ENCODE data around the gene YJU2. TPM values are rescaled to one million over a fixed set of nuclear protein-coding genes. Genes with fewer than 3 reads are reported as not detected.
"Not testable (repeated sequence)": the region's sequence is repeated elsewhere in the genome, so short reads cannot be mapped to it uniquely, and the experiment has no call there.

YJU2 gene
- total and polyA plus RNA-seq, 2 experiments from 2014 or later: 24.7 to 27.5 TPM

DNA sequence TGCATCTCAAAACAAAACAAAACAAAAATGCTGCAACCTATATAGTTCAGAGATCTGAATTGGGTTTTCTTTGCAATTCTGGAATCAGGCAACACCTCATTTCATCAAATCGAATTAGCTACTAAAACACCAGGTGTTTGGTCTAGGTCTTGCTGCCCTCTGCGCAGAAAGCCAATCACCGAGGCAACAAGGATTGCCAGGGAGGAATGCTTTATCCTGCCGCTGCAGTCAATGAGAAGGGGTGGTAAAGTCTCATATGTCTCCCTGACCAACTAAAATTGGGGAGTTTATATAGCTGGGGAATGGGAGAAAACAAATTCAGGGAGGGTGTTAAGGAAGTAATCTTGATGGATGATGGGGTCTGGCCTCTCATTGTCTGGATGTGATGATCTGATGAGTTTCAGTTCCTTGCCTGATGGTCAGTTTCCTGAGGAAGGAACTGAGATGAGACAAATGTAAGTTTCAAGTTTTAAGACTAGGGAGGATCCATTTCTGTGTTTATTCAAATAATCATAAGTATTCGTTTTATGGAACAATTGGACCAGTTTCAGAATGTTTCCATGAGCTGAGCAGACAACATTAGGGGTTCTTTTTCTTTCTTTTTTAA is 5.0 kb upstream of the YJU2 start:
- Histone ChIP-seq H3K27ac (no peak overlapping the region), H3K9me3 (ENCODE audit: low read depth) (no peaks in the 10 kb centered on the region), H3K4me3 (no peak overlapping the region), H3K27me3 (no peaks in the 10 kb centered on the region), H3K4me1 (ENCODE audit: low read depth) (no peaks in the 10 kb centered on the region), H3K36me3 (no peaks in the 10 kb centered on the region)
- TF ChIP-seq, protein P1, sequence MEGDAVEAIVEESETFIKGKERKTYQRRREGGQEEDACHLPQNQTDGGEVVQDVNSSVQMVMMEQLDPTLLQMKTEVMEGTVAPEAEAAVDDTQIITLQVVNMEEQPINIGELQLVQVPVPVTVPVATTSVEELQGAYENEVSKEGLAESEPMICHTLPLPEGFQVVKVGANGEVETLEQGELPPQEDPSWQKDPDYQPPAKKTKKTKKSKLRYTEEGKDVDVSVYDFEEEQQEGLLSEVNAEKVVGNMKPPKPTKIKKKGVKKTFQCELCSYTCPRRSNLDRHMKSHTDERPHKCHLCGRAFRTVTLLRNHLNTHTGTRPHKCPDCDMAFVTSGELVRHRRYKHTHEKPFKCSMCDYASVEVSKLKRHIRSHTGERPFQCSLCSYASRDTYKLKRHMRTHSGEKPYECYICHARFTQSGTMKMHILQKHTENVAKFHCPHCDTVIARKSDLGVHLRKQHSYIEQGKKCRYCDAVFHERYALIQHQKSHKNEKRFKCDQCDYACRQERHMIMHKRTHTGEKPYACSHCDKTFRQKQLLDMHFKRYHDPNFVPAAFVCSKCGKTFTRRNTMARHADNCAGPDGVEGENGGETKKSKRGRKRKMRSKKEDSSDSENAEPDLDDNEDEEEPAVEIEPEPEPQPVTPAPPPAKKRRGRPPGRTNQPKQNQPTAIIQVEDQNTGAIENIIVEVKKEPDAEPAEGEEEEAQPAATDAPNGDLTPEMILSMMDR (IDR thresholded peaks at IDR 0.05; ENCODE audit: low read depth, low read length): no peak
- no peak for DNase-seq (ENCODE audit: low read depth in 1 of 2, low spot score in 1 of 2)

DNA sequence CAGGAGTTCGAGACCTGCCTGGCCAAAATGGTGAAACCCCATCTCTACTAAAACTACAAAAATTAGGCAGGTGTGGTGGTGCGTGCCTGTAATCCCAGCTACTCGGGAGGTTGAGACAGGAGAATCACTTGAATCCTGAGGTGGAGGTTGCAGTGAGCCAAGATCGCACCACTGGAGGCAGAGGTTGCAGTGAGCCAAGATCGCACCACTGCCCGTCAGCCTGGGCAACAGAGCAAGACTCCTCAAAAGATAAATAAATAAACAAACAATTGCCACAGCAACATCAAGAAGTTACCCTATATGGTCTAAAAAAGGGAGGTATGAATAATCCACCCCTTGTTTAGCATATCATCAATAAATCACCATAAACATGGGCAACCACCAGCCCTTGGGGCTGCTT is 942 bp upstream of the YJU2 start:
- not testable (repeated sequence) for H3K9me3 ChIP-seq (ENCODE audit: low read depth); H3K36me3 ChIP-seq; H3K4me3 ChIP-seq; H3K4me1 ChIP-seq (ENCODE audit: low read depth); H3K27me3 ChIP-seq; DNase-seq (ENCODE audit: low read depth in 1 of 2, low spot score in 1 of 2)
- peak overlapping the region; percentile 93 for H3K27ac ChIP-seq

DNA sequence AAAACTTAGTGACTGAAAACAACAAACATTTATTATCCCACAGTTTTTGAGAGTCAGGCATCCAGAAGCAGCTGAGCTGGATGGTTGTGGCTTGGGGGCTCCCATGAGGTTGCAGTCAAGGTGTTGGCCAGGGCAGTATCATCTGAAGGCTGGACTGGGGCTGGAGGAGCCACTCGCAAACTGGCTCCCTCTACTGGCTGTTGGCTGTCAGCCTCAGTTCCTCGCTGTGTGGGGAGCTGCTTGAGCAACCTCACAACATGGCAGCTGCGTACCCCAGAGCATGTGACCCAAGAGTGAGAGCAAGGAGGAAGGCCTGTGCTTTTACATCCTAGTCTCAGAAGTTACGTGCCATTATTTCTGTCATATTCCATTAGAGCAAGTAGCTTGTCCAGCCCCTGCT is 9.7 kb downstream of the YJU2 start:
- TF ChIP-seq, protein P1 (IDR thresholded peaks at IDR 0.05; ENCODE audit: low read depth, low read length): peak; percentile 6
- Histone ChIP-seq H3K27me3 (no peaks in the 10 kb centered on the region), H3K36me3 (peaks cover 27% of the 10 kb centered on the region), H3K27ac (no peak overlapping the region), H3K9me3 (ENCODE audit: low read depth) (no peaks in the 10 kb centered on the region), H3K4me1 (ENCODE audit: low read depth) (no peaks in the 10 kb centered on the region), H3K4me3 (no peak overlapping the region)
- DNase-seq (ENCODE audit: low read depth in 1 of 2, low spot score in 1 of 2): no peak

GRCh38 chr19:4257025-4257424 is 10.1 kb downstream of the YJU2 start:
- no peak for DNase-seq (ENCODE audit: low read depth in 1 of 2, low spot score in 1 of 2)
- no peaks in the 10 kb centered on the region for H3K9me3 ChIP-seq (ENCODE audit: low read depth)
- peaks cover 23% of the 10 kb centered on the region for H3K36me3 ChIP-seq
- H3K4me1 ChIP-seq (ENCODE audit: low read depth): no peaks in the 10 kb centered on the region
- no peak overlapping the region for H3K4me3 ChIP-seq
- no peak overlapping the region for H3K27ac ChIP-seq
- H3K27me3 ChIP-seq: no peaks in the 10 kb centered on the region
- TF ChIP-seq, protein P1 (IDR thresholded peaks at IDR 0.05; ENCODE audit: low read depth, low read length): no peak

GRCh38 chr19:4258181-4258580 is 11.3 kb downstream of the YJU2 start:
- Histone ChIP-seq H3K36me3 (peaks cover 19% of the 10 kb centered on the region), H3K4me3 (no peak overlapping the region), H3K27ac (no peak overlapping the region), H3K4me1 (ENCODE audit: low read depth) (no peaks in the 10 kb centered on the region), H3K9me3 (ENCODE audit: low read depth) (no peaks in the 10 kb centered on the region), H3K27me3 (no peaks in the 10 kb centered on the region)
- DNase-seq (ENCODE audit: low read depth in 1 of 2, low spot score in 1 of 2): no peak
- TF ChIP-seq, protein P1 (IDR thresholded peaks at IDR 0.05; ENCODE audit: low read depth, low read length): no peak

DNA sequence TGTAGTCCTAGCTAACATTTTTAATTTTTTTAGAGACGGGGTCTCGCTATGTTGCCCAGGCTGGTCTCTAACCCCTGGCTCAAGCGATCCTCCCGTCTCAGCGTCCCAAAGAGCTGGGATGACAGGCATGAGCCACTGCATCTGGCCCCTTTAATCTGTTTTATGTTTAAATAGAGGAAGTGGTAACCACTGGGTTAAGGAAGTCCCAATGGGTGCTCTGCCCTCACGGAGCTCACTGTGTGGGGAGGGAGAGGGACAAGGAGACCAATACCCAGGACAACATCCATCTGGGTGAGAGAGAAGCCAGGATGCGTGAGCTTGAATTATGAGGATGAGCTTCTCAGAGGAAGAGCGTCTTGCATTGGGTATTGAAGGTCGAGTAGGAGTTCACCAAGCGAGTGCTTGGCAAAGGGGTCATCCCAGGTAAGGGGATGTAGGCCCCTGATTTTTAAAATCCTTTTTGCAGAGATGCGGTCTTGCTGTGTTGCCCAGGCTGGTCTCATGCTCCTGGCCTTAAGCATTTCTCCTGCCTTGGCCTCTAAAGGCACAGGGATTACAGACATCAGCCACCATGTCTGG is 13.8 kb downstream of the YJU2 start:
- Histone ChIP-seq H3K4me3 (no peak overlapping the region), H3K9me3 (ENCODE audit: low read depth) (no peaks in the 10 kb centered on the region), H3K36me3 (peaks cover 12% of the 10 kb centered on the region), H3K4me1 (ENCODE audit: low read depth) (no peaks in the 10 kb centered on the region), H3K27me3 (no peaks in the 10 kb centered on the region), H3K27ac (no peak overlapping the region)
- DNase-seq (ENCODE audit: low read depth in 1 of 2, low spot score in 1 of 2): no peak
- TF ChIP-seq, protein P1 (IDR thresholded peaks at IDR 0.05; ENCODE audit: low read depth, low read length): no peak

All from cardiac muscle cell (in vitro differentiated cells and primary cell).